Measurements from ENCODE around the gene PLEKHG4B.
"Not testable (repeated sequence)": the region's sequence is repeated elsewhere in the genome, so short reads cannot be mapped to it uniquely, and the experiment has no call there.

The PLEKHG4B gene

GRCh38 chr5:218457-219291, 126.7 kb downstream of the PLEKHG4B start:
- H3K27me3 ChIP-seq (ENCODE audit: low read length) = no peaks in the 10 kb centered on the region
- no peaks in the 10 kb centered on the region for H3K9me3 ChIP-seq (ENCODE audit: insufficient read depth, low read length)
- H3K9me2 ChIP-seq (replicated peaks; ENCODE audit: insufficient read depth, low read length) = no peaks in the 10 kb centered on the region
- no peaks in the 10 kb centered on the region for H3F3A ChIP-seq (ENCODE audit: insufficient read depth)
- peak overlapping the region; percentile 100 for H3K4me3 ChIP-seq (ENCODE audit: insufficient read depth, low read length, poor library complexity, severe bottlenecking)
- peaks cover 77% of the 10 kb centered on the region for H3K79me2 ChIP-seq (ENCODE audit: insufficient read depth, low read length)
- no peak for TF ChIP-seq CTCF (IDR thresholded peaks at IDR 0.05; ENCODE audit: insufficient read depth, low read length, poor library complexity, severe bottlenecking)
- TF ChIP-seq EZH2phosphoT487 (conservative IDR thresholded peaks at IDR 0.05; ENCODE audit: low read length) = no peak
- H3K36me3 ChIP-seq (ENCODE audit: low read length) = no peaks in the 10 kb centered on the region
- H4K20me1 ChIP-seq (ENCODE audit: low read depth, low read length) = peaks cover 16% of the 10 kb centered on the region; the same call in 1 of the 2 replicates
- H2AFZ ChIP-seq (ENCODE audit: low read depth, low read length, severe bottlenecking) = peak overlapping the region; percentile 56
- H3K4me2 ChIP-seq (ENCODE audit: low read depth, low read length, poor library complexity, severe bottlenecking) = peak overlapping the region; percentile 72
- H3K9ac ChIP-seq (ENCODE audit: low read length) = peak overlapping the region; percentile 99
- H3K27ac ChIP-seq (ENCODE audit: low read depth, low read length) = peak overlapping the region; percentile 57

GRCh38 chr5:219460-219863, 127.5 kb downstream of the PLEKHG4B start:
- H3K79me2 ChIP-seq (ENCODE audit: insufficient read depth, low read length) = peaks cover 73% of the 10 kb centered on the region
- H3K27ac ChIP-seq (ENCODE audit: low read depth, low read length) = no peak overlapping the region

GRCh38 chr5:219991-220390, 128.0 kb downstream of the PLEKHG4B start:
- H3K9ac ChIP-seq (ENCODE audit: low read length) = peak overlapping the region; percentile 99
- peak overlapping the region; percentile 72 for H3K4me2 ChIP-seq (ENCODE audit: low read depth, low read length, poor library complexity, severe bottlenecking)
- H2AFZ ChIP-seq (ENCODE audit: low read depth, low read length, severe bottlenecking) = no peak overlapping the region
- H4K20me1 ChIP-seq (ENCODE audit: low read depth, low read length) = peaks cover 16% of the 10 kb centered on the region; the same call in 1 of the 2 replicates
- peaks cover 74% of the 10 kb centered on the region for H3K79me2 ChIP-seq (ENCODE audit: insufficient read depth, low read length)
- no peaks in the 10 kb centered on the region for H3K27me3 ChIP-seq (ENCODE audit: low read length)
- H3F3A ChIP-seq (ENCODE audit: insufficient read depth) = no peaks in the 10 kb centered on the region
- H3K9me3 ChIP-seq (ENCODE audit: insufficient read depth, low read length) = no peaks in the 10 kb centered on the region
- H3K9me2 ChIP-seq (replicated peaks; ENCODE audit: insufficient read depth, low read length) = no peaks in the 10 kb centered on the region
- TF ChIP-seq CTCF (IDR thresholded peaks at IDR 0.05; ENCODE audit: insufficient read depth, low read length, poor library complexity, severe bottlenecking) (no peak), EZH2phosphoT487 (conservative IDR thresholded peaks at IDR 0.05; ENCODE audit: low read length) (no peak)
- H3K4me3 ChIP-seq (ENCODE audit: insufficient read depth, low read length, poor library complexity, severe bottlenecking) = peak overlapping the region; percentile 100
- H3K27ac ChIP-seq (ENCODE audit: low read depth, low read length) = no peak overlapping the region
- peaks cover 2% of the 10 kb centered on the region; the same call in 1 of the 2 replicates for H3K36me3 ChIP-seq (ENCODE audit: low read length)

More at GRCh38 chr5:219460-219863, 127.5 kb downstream of the PLEKHG4B start:
- H3F3A ChIP-seq (ENCODE audit: insufficient read depth) = no peaks in the 10 kb centered on the region
- H3K9me3 ChIP-seq (ENCODE audit: insufficient read depth, low read length) = no peaks in the 10 kb centered on the region
- no peak overlapping the region for H2AFZ ChIP-seq (ENCODE audit: low read depth, low read length, severe bottlenecking)
- TF ChIP-seq CTCF (IDR thresholded peaks at IDR 0.05; ENCODE audit: insufficient read depth, low read length, poor library complexity, severe bottlenecking) = no peak
- TF ChIP-seq EZH2phosphoT487 (conservative IDR thresholded peaks at IDR 0.05; ENCODE audit: low read length) = no peak
- H3K9me2 ChIP-seq (replicated peaks; ENCODE audit: insufficient read depth, low read length) = no peaks in the 10 kb centered on the region
- H4K20me1 ChIP-seq (ENCODE audit: low read depth, low read length) = peaks cover 16% of the 10 kb centered on the region; the same call in 1 of the 2 replicates
- no peaks in the 10 kb centered on the region for H3K27me3 ChIP-seq (ENCODE audit: low read length)
- H3K4me2 ChIP-seq (ENCODE audit: low read depth, low read length, poor library complexity, severe bottlenecking) = peak overlapping the region; percentile 72
- no peaks in the 10 kb centered on the region for H3K36me3 ChIP-seq (ENCODE audit: low read length)
- H3K4me3 ChIP-seq (ENCODE audit: insufficient read depth, low read length, poor library complexity, severe bottlenecking) = peak overlapping the region; percentile 100
- peak overlapping the region; percentile 99 for H3K9ac ChIP-seq (ENCODE audit: low read length)

- not testable (repeated sequence) for H3K9me3 ChIP-seq (ENCODE audit: insufficient read depth, low read length); H3K9me2 ChIP-seq (replicated peaks; ENCODE audit: insufficient read depth, low read length); H2AFZ ChIP-seq (ENCODE audit: low read depth, low read length, severe bottlenecking); H3K9ac ChIP-seq (ENCODE audit: low read length); H3K4me2 ChIP-seq (ENCODE audit: low read depth, low read length, poor library complexity, severe bottlenecking); H3K4me3 ChIP-seq (ENCODE audit: insufficient read depth, low read length, poor library complexity, severe bottlenecking); H3K27ac ChIP-seq (ENCODE audit: low read depth, low read length); H3F3A ChIP-seq (ENCODE audit: insufficient read depth); H3K36me3 ChIP-seq (ENCODE audit: low read length); H3K27me3 ChIP-seq (ENCODE audit: low read length)
- peaks cover 62% of the 10 kb centered on the region for H3K79me2 ChIP-seq (ENCODE audit: insufficient read depth, low read length)
- peaks cover 16% of the 10 kb centered on the region; the same call in 1 of the 2 replicates for H4K20me1 ChIP-seq (ENCODE audit: low read depth, low read length)
These were observed 131.2 kb downstream of the PLEKHG4B start for GRCh38 chr5:222951-223715.
